Vagina (tissue), 2 donors: ENCODE measurements around the gene MOCS1. TPM values are rescaled to one million over a fixed set of nuclear protein-coding genes. Genes with fewer than 3 reads are reported as not detected.

Experiments used
- DNase-seq, 2 donors: peaks; one replicate each; pipeline ENCODE4 v3.0.0-alpha.2; 2017; ENCODE audit errors: extremely low spot score in 2 of 2
- H3K27ac ChIP-seq: fragments of 200-600 bp; sonication (generic); one replicate; pipeline ENCODE4 v1.5.1; 2019
- H3K27me3 ChIP-seq: fragments of 200-600 bp; sonication (generic); one replicate; pipeline ENCODE4 v1.5.1; 2019
- H3K36me3 ChIP-seq, 2 donors: fragments of 200-600 bp; sonication (generic); one replicate each; pipeline ENCODE4 v1.5.1; 2017 to 2019
- H3K4me1 ChIP-seq: fragments of 200-600 bp; sonication (generic); one replicate; pipeline ENCODE4 v1.5.1; 2019
- H3K4me3 ChIP-seq, 2 donors: fragments of 200-600 bp; sonication (generic); 1 replicate in 1 of 2; 2 replicates in 1 of 2; pipeline ENCODE4 v1.5.1; 2016 to 2019
- H3K9me3 ChIP-seq: fragments of 200-600 bp; sonication (generic); one replicate; pipeline ENCODE4 v1.5.1; 2019
- POLR2A ChIP-seq, 2 donors: fragments of 450-650 bp; IDR thresholded peaks; one replicate each; pipeline ENCODE4 v1.6.1; 2017; ENCODE audit warnings: antibody characterized with exemption in 2 of 2, mild to moderate bottlenecking in 2 of 2, moderate library complexity in 2 of 2
- POLR2AphosphoS5 ChIP-seq, 2 donors: sonication (generic); formaldehyde crosslinking; IDR thresholded peaks; one replicate each; pipeline ENCODE4 v1.9.0; 2017; ENCODE audit warnings: antibody characterized with exemption in 2 of 2, mild to moderate bottlenecking in 2 of 2, low read depth in 1 of 2; ENCODE audit not compliant: insufficient read depth in 1 of 2
- intact Hi-C: fragments of 100-400 bp; cut with DNase I; formaldehyde crosslinking; loops from one replicate; pipeline ENCODE4 v1.15.1; 2023
- total RNA-seq: library from RNA; depleted of rRNA; stranded (reverse); fragments of >200 nt; gene quantifications from one replicate; pipeline ENCODE4 v1.2.3, GENCODE V29; 2016
- TF ChIP-seq, protein P1 (sequence below), 3 experiments: fragments of 450-650 bp in 2 of 3; fragments of 200-600 bp in 1 of 3; sonication (generic) in 1 of 3; IDR thresholded peaks; one replicate each; pipeline ENCODE4 v1.5.1; 2017 to 2019; ENCODE audit warnings: antibody characterized with exemption in 3 of 3, mild to moderate bottlenecking in 2 of 3, moderate library complexity in 2 of 3

The MOCS1 gene
- total RNA-seq, 1 donor from 2014 or later = 14.7 TPM

- H3K27ac ChIP-seq = no peak overlapping the region
- no peak for TF ChIP-seq POLR2A (IDR thresholded peaks at IDR 0.05)
- TF ChIP-seq, protein P1, sequence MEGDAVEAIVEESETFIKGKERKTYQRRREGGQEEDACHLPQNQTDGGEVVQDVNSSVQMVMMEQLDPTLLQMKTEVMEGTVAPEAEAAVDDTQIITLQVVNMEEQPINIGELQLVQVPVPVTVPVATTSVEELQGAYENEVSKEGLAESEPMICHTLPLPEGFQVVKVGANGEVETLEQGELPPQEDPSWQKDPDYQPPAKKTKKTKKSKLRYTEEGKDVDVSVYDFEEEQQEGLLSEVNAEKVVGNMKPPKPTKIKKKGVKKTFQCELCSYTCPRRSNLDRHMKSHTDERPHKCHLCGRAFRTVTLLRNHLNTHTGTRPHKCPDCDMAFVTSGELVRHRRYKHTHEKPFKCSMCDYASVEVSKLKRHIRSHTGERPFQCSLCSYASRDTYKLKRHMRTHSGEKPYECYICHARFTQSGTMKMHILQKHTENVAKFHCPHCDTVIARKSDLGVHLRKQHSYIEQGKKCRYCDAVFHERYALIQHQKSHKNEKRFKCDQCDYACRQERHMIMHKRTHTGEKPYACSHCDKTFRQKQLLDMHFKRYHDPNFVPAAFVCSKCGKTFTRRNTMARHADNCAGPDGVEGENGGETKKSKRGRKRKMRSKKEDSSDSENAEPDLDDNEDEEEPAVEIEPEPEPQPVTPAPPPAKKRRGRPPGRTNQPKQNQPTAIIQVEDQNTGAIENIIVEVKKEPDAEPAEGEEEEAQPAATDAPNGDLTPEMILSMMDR (IDR thresholded peaks at IDR 0.05) = no peak
- no peak for TF ChIP-seq POLR2AphosphoS5 (IDR thresholded peaks at IDR 0.05; ENCODE audit: insufficient read depth in 1 of 2, low read depth in 1 of 2)
- intact Hi-C loops = loop anchor here (10.0 kb wide), 1 partner anchor 517 kb away; no protein-coding TSS in a partner anchor
Observed at GRCh38 chr6:39891353-39891752, 42.9 kb downstream of the MOCS1 start.

DNA sequence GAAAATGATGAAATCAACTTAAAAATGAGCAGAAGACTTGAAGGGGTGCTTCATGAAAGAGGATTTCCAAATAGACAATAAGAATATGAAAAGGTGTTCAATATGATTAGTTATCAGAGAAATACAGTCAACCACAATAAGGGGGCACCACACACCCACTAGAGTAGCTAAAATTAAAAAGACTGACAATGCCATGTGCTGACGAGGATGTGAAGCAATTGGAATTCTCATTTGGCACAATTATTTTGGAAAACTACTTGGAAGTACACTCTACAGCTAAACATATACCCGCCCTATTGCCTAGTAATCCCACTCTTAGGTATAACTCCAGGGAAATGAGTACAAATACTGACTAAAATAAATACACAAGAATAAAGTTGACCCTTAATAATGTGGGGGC, 45.0 kb downstream of the MOCS1 start:
- no peak for DNase-seq

More at GRCh38 chr6:39891353-39891752, 42.9 kb downstream of the MOCS1 start:
- Histone ChIP-seq H3K4me3 (no peak overlapping the region), H3K9me3 (no peaks in the 10 kb centered on the region), H3K36me3 (peaks cover 0 to 4% of the 10 kb centered on the region in 2 donors), H3K4me1 (peaks cover 7% of the 10 kb centered on the region), H3K27me3 (no peaks in the 10 kb centered on the region)
- DNase-seq = no peak

DNA sequence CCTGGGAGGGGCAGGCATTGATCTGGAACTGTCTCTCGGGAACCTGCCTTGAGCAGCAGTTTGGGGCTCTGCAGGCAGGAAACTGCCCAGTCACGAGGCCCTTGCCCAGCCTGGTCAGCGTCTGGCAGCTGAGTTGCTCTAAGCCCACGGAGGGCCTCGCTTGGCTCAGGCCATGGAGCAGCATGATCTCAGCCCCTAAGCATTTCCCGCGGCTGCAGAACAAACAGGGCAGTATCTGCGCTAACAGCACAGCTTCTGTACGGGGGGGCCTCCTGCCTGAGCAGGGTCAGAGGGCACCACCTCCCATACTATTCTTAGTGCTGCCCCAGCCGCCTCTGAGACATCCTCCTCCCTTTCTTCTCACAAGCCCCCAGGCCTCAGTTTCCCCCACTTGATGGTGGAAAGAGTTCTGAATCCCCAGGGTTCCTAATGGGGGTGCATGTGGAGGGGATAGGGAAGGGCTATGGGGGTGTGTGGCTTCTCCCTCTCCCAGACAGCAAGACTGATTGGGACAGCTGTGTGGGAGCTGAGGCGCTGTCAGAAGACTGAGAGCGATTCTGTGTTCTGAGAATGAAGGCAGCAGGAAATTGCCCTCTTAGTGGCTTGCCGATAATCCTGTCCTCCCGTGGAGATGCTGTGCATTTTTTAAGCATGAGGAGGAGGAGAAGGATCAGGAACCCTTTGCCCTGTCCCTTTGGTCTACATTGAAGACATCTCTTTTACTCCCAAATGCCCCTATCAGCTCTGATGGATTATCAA, 46.4 kb downstream of the MOCS1 start:
- Histone ChIP-seq H3K4me1 (peaks cover 7% of the 10 kb centered on the region), H3K36me3 (peaks cover 0 to 4% of the 10 kb centered on the region in 2 donors)

More for the DNA sequence above, 45.0 kb downstream of the MOCS1 start:
- TF ChIP-seq POLR2A (IDR thresholded peaks at IDR 0.05) (no peak), POLR2AphosphoS5 (IDR thresholded peaks at IDR 0.05; ENCODE audit: insufficient read depth in 1 of 2, low read depth in 1 of 2) (no peak)
- Histone ChIP-seq H3K27me3 (no peaks in the 10 kb centered on the region), H3K9me3 (no peaks in the 10 kb centered on the region), H3K27ac (no peak overlapping the region), H3K4me1 (peaks cover 7% of the 10 kb centered on the region), H3K36me3 (peaks cover 0 to 4% of the 10 kb centered on the region in 2 donors), H3K4me3 (no peak overlapping the region)
- intact Hi-C loops = no loop called here

GRCh38 chr6:39886871-39887270, 47.4 kb downstream of the MOCS1 start:
- H3K36me3 ChIP-seq = peaks cover 0 to 4% of the 10 kb centered on the region in 2 donors
- DNase-seq = no peak
- no peaks in the 10 kb centered on the region for H3K27me3 ChIP-seq
- H3K4me1 ChIP-seq = peaks cover 17% of the 10 kb centered on the region
- H3K4me3 ChIP-seq = no peak overlapping the region
- no peak for TF ChIP-seq POLR2A (IDR thresholded peaks at IDR 0.05)
- TF ChIP-seq POLR2AphosphoS5 (IDR thresholded peaks at IDR 0.05; ENCODE audit: insufficient read depth in 1 of 2, low read depth in 1 of 2) = no peak
- TF ChIP-seq, protein P1 (IDR thresholded peaks at IDR 0.05) = no peak
- peak overlapping the region; percentile 45 for H3K27ac ChIP-seq
- no peaks in the 10 kb centered on the region for H3K9me3 ChIP-seq
- intact Hi-C loops = no loop called here

More for the DNA sequence above, 46.4 kb downstream of the MOCS1 start:
- no peaks in the 10 kb centered on the region for H3K9me3 ChIP-seq
- H3K4me3 ChIP-seq = no peak overlapping the region
- peak overlapping the region; percentile 45 for H3K27ac ChIP-seq
- DNase-seq = no peak
- no peaks in the 10 kb centered on the region for H3K27me3 ChIP-seq
- intact Hi-C loops = no loop called here
- TF ChIP-seq POLR2A (IDR thresholded peaks at IDR 0.05) (no peak), POLR2AphosphoS5 (IDR thresholded peaks at IDR 0.05; ENCODE audit: insufficient read depth in 1 of 2, low read depth in 1 of 2) (peak in 1 of 2 donors; percentile 69)
- TF ChIP-seq, protein P1 (IDR thresholded peaks at IDR 0.05) = no peak

- Histone ChIP-seq H3K4me1 (peaks cover 24% of the 10 kb centered on the region), H3K36me3 (no peaks in the 10 kb centered on the region), H3K27me3 (no peaks in the 10 kb centered on the region), H3K27ac (no peak overlapping the region), H3K4me3 (no peak overlapping the region), H3K9me3 (no peaks in the 10 kb centered on the region)
- intact Hi-C loops = no loop called here
- TF ChIP-seq, protein P1 (IDR thresholded peaks at IDR 0.05) = no peak
- no peak for TF ChIP-seq POLR2A (IDR thresholded peaks at IDR 0.05)
- no peak for TF ChIP-seq POLR2AphosphoS5 (IDR thresholded peaks at IDR 0.05; ENCODE audit: insufficient read depth in 1 of 2, low read depth in 1 of 2)
- no peak for DNase-seq
Observed at GRCh38 chr6:39885691-39886090, 48.6 kb downstream of the MOCS1 start.
